Endothelial cell of umbilical vein (primary cell): Measurements from ENCODE around the gene EPRS1. TPM values are rescaled to one million over a fixed set of nuclear protein-coding genes. Genes with fewer than 3 reads are reported as not detected.
A peak's percentile ranks its signal among the peaks of the same experiment; 100 is the strongest.

Source experiments
- BruUV-seq: library from RNA; stranded (reverse); fragments of 400-500 nt; replicated peaks from 2 replicates; lab custom pipeline; 2021; lab: Mats Ljungman, UMichigan
- CTCF ChIA-PET: fragments of 300-600, 350-600 bp; sonication (Branson Sonifier 250); formaldehyde crosslinking; loops from one replicate; lab custom pipeline; 2021; ENCODE audit warnings: antibody characterized with exemption, inconsistent platforms; lab: Charles Lee
- POLR2A ChIA-PET: fragments of 300-600, 350-600 bp; sonication (Branson Sonifier 250); formaldehyde crosslinking; loops from one replicate; lab custom pipeline; 2021; ENCODE audit warnings: antibody characterized with exemption, inconsistent platforms; lab: Charles Lee
- DNase-seq: peaks from one replicate; pipeline ENCODE4 v3.0.0-alpha.2; 2011; ENCODE audit warnings: low read depth, low spot score
- FAIRE-seq: peaks from 2 replicates; lab custom pipeline; 2011; peaks lifted over from hg19 to GRCh38; lab: Jason Lieb, UNC
- H2AFZ ChIP-seq: 2 replicates; pipeline ENCODE4 v1.6.0; 2012; ENCODE audit warnings: low read depth, low read length, control low read depth, inconsistent platforms
- H3K27ac ChIP-seq: 2 replicates; pipeline ENCODE4 v1.5.1; 2011; ENCODE audit warnings: low read depth, mild to moderate bottlenecking, control low read depth, low read length, moderate library complexity; ENCODE audit not compliant: insufficient read depth
- H3K27me3 ChIP-seq, 2 experiments: 2 replicates each; pipeline versions ENCODE4 v1.6.0 to v1.6.1; 2011; ENCODE audit warnings: low read length in 2 of 2, mixed read lengths in 1 of 2; ENCODE audit not compliant: control insufficient read depth in 2 of 2, insufficient read depth in 2 of 2
- H3K36me3 ChIP-seq, 2 experiments: 2 replicates in 1 of 2; 3 replicates in 1 of 2; pipeline ENCODE4 v1.5.1; 2011; ENCODE audit warnings: low read length in 2 of 2, mild to moderate bottlenecking in 1 of 2, moderate library complexity in 1 of 2; ENCODE audit not compliant: control insufficient read depth in 2 of 2, insufficient read depth in 2 of 2; ENCODE audit errors: extremely low read depth in 1 of 2
- H3K4me1 ChIP-seq: 3 replicates; pipeline ENCODE4 v1.5.1; 2011; ENCODE audit warnings: mild to moderate bottlenecking, low read length; ENCODE audit not compliant: control insufficient read depth, insufficient read depth; ENCODE audit errors: extremely low read depth
- H3K4me2 ChIP-seq: 2 replicates; pipeline ENCODE4 v1.6.1; 2011; ENCODE audit warnings: low read length, control low read depth, mixed read lengths; ENCODE audit not compliant: insufficient read depth
- H3K4me3 ChIP-seq, 3 experiments: fragments of 200-600 bp in 1 of 3; sonication (generic), shearing (Covaris generic) in 1 of 3; replicated peaks in 1 of 3; 2 replicates each; pipeline ENCODE4 v1.5.1; 2011 to 2016; ENCODE audit warnings: control low read depth in 3 of 3, low read length in 3 of 3, mild to moderate bottlenecking in 2 of 3, inconsistent platforms in 1 of 3, low read depth in 1 of 3, moderate library complexity in 1 of 3; ENCODE audit not compliant: insufficient read depth in 1 of 3
- H3K79me2 ChIP-seq: 2 replicates; pipeline ENCODE4 v1.6.0; 2012; ENCODE audit warnings: low read length, inconsistent platforms; ENCODE audit not compliant: control insufficient read depth, insufficient read depth
- H3K9ac ChIP-seq: replicated peaks from 2 replicates; pipeline ENCODE3; 2011; ENCODE audit warnings: low read length, control low read depth; ENCODE audit not compliant: insufficient read depth; ENCODE audit errors: extremely low read depth
- H3K9me1 ChIP-seq: replicated peaks from 3 replicates; pipeline ENCODE4 v1.6.0; 2011; ENCODE audit warnings: mild to moderate bottlenecking, low read length; ENCODE audit not compliant: control insufficient read depth, insufficient read depth; ENCODE audit errors: extremely low read depth
- H3K9me3 ChIP-seq: replicated peaks from 2 replicates; pipeline ENCODE4 v1.5.1; 2012; ENCODE audit warnings: low read length, inconsistent platforms; ENCODE audit not compliant: control insufficient read depth, insufficient read depth
- H4K20me1 ChIP-seq: replicated peaks from 2 replicates; pipeline ENCODE3; 2011; ENCODE audit warnings: mild to moderate bottlenecking, low read length; ENCODE audit not compliant: control insufficient read depth, insufficient read depth; ENCODE audit errors: extremely low read depth
- EZH2 ChIP-seq: IDR thresholded peaks from 2 replicates; pipeline ENCODE4 v1.6.1; 2012; ENCODE audit warnings: borderline replicate concordance, low read depth, mild to moderate bottlenecking, moderate library complexity, low read length, inconsistent platforms; ENCODE audit not compliant: severe bottlenecking
- FOS ChIP-seq: IDR thresholded peaks from 2 replicates; pipeline ENCODE4 v1.6.1; 2011; ENCODE audit warnings: mild to moderate bottlenecking, low read length, moderate library complexity, borderline replicate concordance; ENCODE audit not compliant: insufficient read depth
- JUN ChIP-seq: IDR thresholded peaks from 2 replicates; pipeline ENCODE4 v1.6.1; 2011; ENCODE audit warnings: borderline replicate concordance, low read depth; ENCODE audit not compliant: insufficient read length, insufficient read depth
- MYC ChIP-seq: IDR thresholded peaks from one replicate; pipeline ENCODE4 v1.6.1; 2011; ENCODE audit warnings: mild to moderate bottlenecking, low read depth, low read length
- POLR2A ChIP-seq: IDR thresholded peaks from 2 replicates; pipeline ENCODE4 v1.6.1; 2012; ENCODE audit warnings: low read depth, mild to moderate bottlenecking, control low read depth, low read length
- POLR2AphosphoS5 ChIP-seq: IDR thresholded peaks from 2 replicates; pipeline ENCODE4 v1.6.1; 2012; ENCODE audit warnings: low read depth, mild to moderate bottlenecking, control low read depth, low read length, moderate library complexity; ENCODE audit not compliant: insufficient read depth
- dilution Hi-C: fragments of 300-500 bp; cut with MboI; formaldehyde crosslinking; loops from one replicate; pipeline ENCODE4 v1.15.0; 2019; ENCODE audit warnings: low sequenced_read_pairs; ENCODE audit not compliant: extremely low pct_ligation_motif_present
- intact Hi-C: fragments of 100-400 bp; cut with micrococcal nuclease; formaldehyde crosslinking; loops from one replicate; pipeline ENCODE4 v1.10.0; 2022
- polyA plus RNA-seq, 4 experiments: library from polyadenylated mRNA; depleted of rRNA in 3 of 4; stranded (reverse) in 3 of 4; unstranded in 1 of 4; fragments of >200 nt; gene quantifications; 2 replicates each; pipeline versions ENCODE4 v1.2.1 to v1.2.3, GENCODE V29; 2011 to 2012; ENCODE audit warnings: missing spikeins in 1 of 4
- total RNA-seq: library from RNA; stranded (reverse); gene quantifications from 2 replicates; pipeline ENCODE4 v1.2.3, GENCODE V29; 2021
- TF ChIP-seq, protein P1 (sequence below): IDR thresholded peaks from 2 replicates; pipeline ENCODE4 v1.6.1; 2011; ENCODE audit not compliant: insufficient read depth, insufficient read length

EPRS1 gene
- total and polyA plus RNA-seq, 2 donors (not counting 3 experiments of a cell fraction or from before 2014, with no cell fraction given), result 22.9 to 109 TPM

DNA sequence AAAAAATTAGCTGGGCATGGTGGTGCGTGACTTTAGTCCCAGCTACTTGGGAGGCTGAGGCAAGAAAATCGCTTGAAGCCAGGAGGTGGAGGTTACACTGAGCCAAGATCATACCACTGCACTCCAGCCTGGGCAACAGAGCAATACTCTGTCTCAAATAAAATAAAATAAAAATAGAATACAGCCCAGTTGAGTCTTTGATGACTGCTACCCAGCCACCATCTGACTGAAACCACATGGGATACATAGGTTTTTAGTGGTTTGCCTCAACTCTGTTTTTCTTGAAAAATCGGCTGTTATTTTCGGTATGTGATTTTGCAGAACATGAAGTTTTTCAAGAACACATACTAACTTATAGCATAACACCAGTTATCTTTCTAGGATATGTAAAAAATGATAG, 46.5 kb downstream of the EPRS1 start:
- BruUV-seq, result no TSS peak
- dilution Hi-C loops (no loop called here), intact Hi-C loops (loop anchor here (5.0 to 10.0 kb wide), 2 partner anchors 92 to 295 kb away; partner anchors contain the start of gene IARS2)
- Histone ChIP-seq H3K4me2 (no peak overlapping the region), H3K27ac (peak overlapping the region; percentile 79), H3K4me1 (peaks cover 21% of the 10 kb centered on the region), H3K9me3 (no peaks in the 10 kb centered on the region), H4K20me1 (no peaks in the 10 kb centered on the region), H3K36me3 (peaks cover 4 to 8% of the 10 kb centered on the region in 2 experiments), H2AFZ (no peak overlapping the region), H3K79me2 (no peaks in the 10 kb centered on the region), H3K4me3 (no peak overlapping the region), H3K27me3 (no peaks in the 10 kb centered on the region), H3K9ac (no peak overlapping the region), H3K9me1 (no peaks in the 10 kb centered on the region)
- FAIRE-seq (no peak), DNase-seq (no peak)
- TF ChIP-seq POLR2AphosphoS5, result no peak
- TF ChIP-seq, protein P1, sequence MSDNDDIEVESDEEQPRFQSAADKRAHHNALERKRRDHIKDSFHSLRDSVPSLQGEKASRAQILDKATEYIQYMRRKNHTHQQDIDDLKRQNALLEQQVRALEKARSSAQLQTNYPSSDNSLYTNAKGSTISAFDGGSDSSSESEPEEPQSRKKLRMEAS, result no peak
- no peak for TF ChIP-seq FOS
- no peak for TF ChIP-seq POLR2A
- no peak for TF ChIP-seq EZH2
- TF ChIP-seq MYC, result no peak
- no peak for TF ChIP-seq JUN
- ChIA-PET POLR2A (no interaction called here), CTCF (interaction anchor here (1.4 kb wide), 1 partner anchor 9 kb away, joined by 6 read pairs; no protein-coding TSS in a partner anchor)

Other genes with a start within 250 kb of the EPRS1 start
- gene SLC30A10, start 117.9 kb downstream of the EPRS1 start, total RNA-seq, result not detected in 2 replicates
- not detected in 2 replicates for gene SLC30A10, start 117.9 kb downstream of the EPRS1 start, polyA plus RNA-seq
- 17.4 and 20.3 TPM in 2 replicates for gene BPNT1, start 43.3 kb upstream of the EPRS1 start, total RNA-seq
- gene BPNT1, start 43.3 kb upstream of the EPRS1 start, polyA plus RNA-seq, result 22.9 and 29.0 TPM in 2 replicates
- gene IARS2, start 47.6 kb upstream of the EPRS1 start, total RNA-seq, result 57.6 and 62.8 TPM in 2 replicates
- 9.2 and 15.5 TPM in 2 replicates for gene IARS2, start 47.6 kb upstream of the EPRS1 start, polyA plus RNA-seq
- gene RAB3GAP2, start 225.9 kb upstream of the EPRS1 start, total RNA-seq, result 37.0 and 37.4 TPM in 2 replicates
- 11.1 and 15.9 TPM in 2 replicates for gene RAB3GAP2, start 225.9 kb upstream of the EPRS1 start, polyA plus RNA-seq